ENCODE measurements around the gene FRMD1. TPM values are rescaled to one million over a fixed set of nuclear protein-coding genes. Genes with fewer than 3 reads are reported as not detected.

Gene FRMD1
- total RNA-seq, 2 donors from 2014 or later: not detected

DNA sequence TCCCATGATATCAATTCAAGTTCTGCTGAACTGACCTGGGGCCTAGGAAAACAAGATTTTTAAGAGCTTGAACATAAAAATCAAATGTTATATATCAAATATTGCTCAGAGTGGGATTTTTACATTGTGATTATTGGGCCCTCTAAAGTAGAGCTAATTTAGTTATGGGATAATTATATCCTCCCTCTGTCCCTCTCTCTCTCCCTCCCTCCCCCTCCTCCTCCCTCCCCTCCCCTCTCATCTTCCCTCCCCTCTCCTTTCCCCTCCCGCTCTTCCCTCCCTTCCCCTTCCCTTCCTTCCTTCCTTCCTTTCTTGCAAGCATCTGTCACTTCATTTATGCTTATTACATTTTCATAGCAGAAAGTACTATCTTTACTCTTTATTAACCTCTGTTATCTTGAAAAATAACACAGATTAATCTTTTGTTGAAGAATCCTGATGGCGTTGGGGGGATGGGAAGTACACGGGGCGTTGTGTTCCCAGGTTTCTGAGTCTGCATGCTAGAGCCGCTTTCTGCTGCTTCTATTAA, 48.7 kb downstream of the FRMD1 start:
- Histone ChIP-seq H3K27ac (ENCODE audit: low read depth, low read length) (no peak overlapping the region), H3K36me3 (ENCODE audit: control insufficient read depth, insufficient read depth, low read length) (no peaks in the 10 kb centered on the region), H3K9ac (ENCODE audit: extremely low read depth, low read length, poor library complexity, severe bottlenecking) (no peak overlapping the region), H3K9me3 (ENCODE audit: control insufficient read depth, low read length) (no peaks in the 10 kb centered on the region), H3K4me3 (ENCODE audit: low read length) (no peak overlapping the region), H3K4me1 (ENCODE audit: control insufficient read depth, insufficient read depth, low read length) (no peaks in the 10 kb centered on the region), H3K27me3 (ENCODE audit: control insufficient read depth, insufficient read depth, low read length, poor library complexity, severe bottlenecking) (no peaks in the 10 kb centered on the region)
- H3K9me3 Mint-ChIP-seq: peaks cover 2% of the 10 kb centered on the region
- H3K4me1 Mint-ChIP-seq: no peaks in the 10 kb centered on the region
- H3K27me3 Mint-ChIP-seq (ENCODE audit: insufficient read depth): peaks cover 7% of the 10 kb centered on the region
- TF ChIP-seq, protein P1, sequence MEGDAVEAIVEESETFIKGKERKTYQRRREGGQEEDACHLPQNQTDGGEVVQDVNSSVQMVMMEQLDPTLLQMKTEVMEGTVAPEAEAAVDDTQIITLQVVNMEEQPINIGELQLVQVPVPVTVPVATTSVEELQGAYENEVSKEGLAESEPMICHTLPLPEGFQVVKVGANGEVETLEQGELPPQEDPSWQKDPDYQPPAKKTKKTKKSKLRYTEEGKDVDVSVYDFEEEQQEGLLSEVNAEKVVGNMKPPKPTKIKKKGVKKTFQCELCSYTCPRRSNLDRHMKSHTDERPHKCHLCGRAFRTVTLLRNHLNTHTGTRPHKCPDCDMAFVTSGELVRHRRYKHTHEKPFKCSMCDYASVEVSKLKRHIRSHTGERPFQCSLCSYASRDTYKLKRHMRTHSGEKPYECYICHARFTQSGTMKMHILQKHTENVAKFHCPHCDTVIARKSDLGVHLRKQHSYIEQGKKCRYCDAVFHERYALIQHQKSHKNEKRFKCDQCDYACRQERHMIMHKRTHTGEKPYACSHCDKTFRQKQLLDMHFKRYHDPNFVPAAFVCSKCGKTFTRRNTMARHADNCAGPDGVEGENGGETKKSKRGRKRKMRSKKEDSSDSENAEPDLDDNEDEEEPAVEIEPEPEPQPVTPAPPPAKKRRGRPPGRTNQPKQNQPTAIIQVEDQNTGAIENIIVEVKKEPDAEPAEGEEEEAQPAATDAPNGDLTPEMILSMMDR (conservative IDR thresholded peaks at IDR 0.05): no peak
- DNase-seq: no peak
- 54 to 78% methylated on average over 2 to 5 of the region's 5 CpGs for WGBS, 2 experiments (ENCODE audit: insufficient coverage in 1 of 2, insufficient read length in 1 of 2)
- H3K27ac Mint-ChIP-seq: no peak overlapping the region
- H3K36me3 Mint-ChIP-seq (ENCODE audit: low read depth): no peaks in the 10 kb centered on the region
- no peak overlapping the region for H3K4me3 Mint-ChIP-seq

- Histone ChIP-seq H3K27ac (ENCODE audit: low read depth, low read length) (no peak overlapping the region), H3K27me3 (ENCODE audit: control insufficient read depth, insufficient read depth, low read length, poor library complexity, severe bottlenecking) (no peaks in the 10 kb centered on the region), H3K4me3 (ENCODE audit: low read length) (no peak overlapping the region), H3K9ac (ENCODE audit: extremely low read depth, low read length, poor library complexity, severe bottlenecking) (no peak overlapping the region), H3K9me3 (ENCODE audit: control insufficient read depth, low read length) (no peaks in the 10 kb centered on the region), H3K4me1 (ENCODE audit: control insufficient read depth, insufficient read depth, low read length) (no peaks in the 10 kb centered on the region), H3K36me3 (ENCODE audit: control insufficient read depth, insufficient read depth, low read length) (no peaks in the 10 kb centered on the region)
- WGBS, 2 experiments (ENCODE audit: insufficient coverage in 1 of 2, insufficient read length in 1 of 2): 90 to 93% methylated on average over 9 to 14 of the region's 14 CpGs
- Mint-ChIP-seq H3K36me3 (ENCODE audit: low read depth) (no peaks in the 10 kb centered on the region), H3K4me1 (no peaks in the 10 kb centered on the region), H3K27me3 (ENCODE audit: insufficient read depth) (peaks cover 1% of the 10 kb centered on the region), H3K27ac (no peak overlapping the region), H3K9me3 (no peaks in the 10 kb centered on the region), H3K4me3 (no peak overlapping the region)
- TF ChIP-seq, protein P1 (conservative IDR thresholded peaks at IDR 0.05): no peak
- no peak for DNase-seq
These were observed 49.4 kb downstream of the FRMD1 start for GRCh38 chr6:168029459-168030217.

- TF ChIP-seq, protein P1 (conservative IDR thresholded peaks at IDR 0.05): no peak
- WGBS, 2 experiments (ENCODE audit: insufficient coverage in 1 of 2, insufficient read length in 1 of 2): 92 to 93% methylated on average over 4 to 9 of the region's 9 CpGs
These were observed 50.8 kb downstream of the FRMD1 start for GRCh38 chr6:168028181-168028580.

More at GRCh38 chr6:168028181-168028580, 50.8 kb downstream of the FRMD1 start:
- no peaks in the 10 kb centered on the region for H3K4me1 ChIP-seq (ENCODE audit: control insufficient read depth, insufficient read depth, low read length)
- no peak overlapping the region for H3K27ac Mint-ChIP-seq
- no peak overlapping the region for H3K27ac ChIP-seq (ENCODE audit: low read depth, low read length)
- no peaks in the 10 kb centered on the region for H3K27me3 Mint-ChIP-seq (ENCODE audit: insufficient read depth)
- no peak overlapping the region for H3K9ac ChIP-seq (ENCODE audit: extremely low read depth, low read length, poor library complexity, severe bottlenecking)
- no peaks in the 10 kb centered on the region for H3K36me3 ChIP-seq (ENCODE audit: control insufficient read depth, insufficient read depth, low read length)
- no peaks in the 10 kb centered on the region for H3K27me3 ChIP-seq (ENCODE audit: control insufficient read depth, insufficient read depth, low read length, poor library complexity, severe bottlenecking)
- H3K9me3 ChIP-seq (ENCODE audit: control insufficient read depth, low read length): no peaks in the 10 kb centered on the region
- H3K4me3 ChIP-seq (ENCODE audit: low read length): no peak overlapping the region
- no peak for DNase-seq
- H3K9me3 Mint-ChIP-seq: no peaks in the 10 kb centered on the region
- H3K4me1 Mint-ChIP-seq: no peaks in the 10 kb centered on the region
- H3K36me3 Mint-ChIP-seq (ENCODE audit: low read depth): no peaks in the 10 kb centered on the region
- H3K4me3 Mint-ChIP-seq: no peak overlapping the region

Measured in endodermal cell (in vitro differentiated cells).